IPS-20b (cell line): ENCODE measurements around the gene RASSF5.
"Not testable (repeated sequence)": the region's sequence is repeated elsewhere in the genome, so short reads cannot be mapped to it uniquely, and the experiment has no call there.

Source experiments
- H3K27ac ChIP-seq: one replicate; pipeline ENCODE4 v1.5.1; 2013; ENCODE audit warnings: low read length
- H3K27me3 ChIP-seq: 2 replicates; pipeline ENCODE4 v1.6.1; 2013; ENCODE audit warnings: mild to moderate bottlenecking, low read length, inconsistent platforms; ENCODE audit not compliant: insufficient read depth
- H3K36me3 ChIP-seq: 2 replicates; pipeline ENCODE4 v1.6.1; 2013; ENCODE audit warnings: low read depth, mild to moderate bottlenecking, inconsistent platforms, low read length, moderate library complexity; ENCODE audit not compliant: insufficient read depth
- H3K4me1 ChIP-seq: 2 replicates; pipeline ENCODE4 v1.6.1; 2013; ENCODE audit warnings: mild to moderate bottlenecking, control low read depth, inconsistent platforms, low read length, moderate library complexity; ENCODE audit not compliant: insufficient read depth
- H3K4me3 ChIP-seq: 2 replicates; pipeline ENCODE4 v1.5.1; 2013; ENCODE audit warnings: mild to moderate bottlenecking, low read length, inconsistent platforms
- H3K9ac ChIP-seq: 2 replicates; pipeline ENCODE4 v1.6.1; 2013; ENCODE audit warnings: low read depth, mild to moderate bottlenecking, inconsistent platforms, low read length, moderate library complexity
- H3K9me3 ChIP-seq: 2 replicates; pipeline ENCODE4 v1.6.1; 2013; ENCODE audit warnings: mild to moderate bottlenecking, low read depth, low read length, inconsistent platforms; ENCODE audit not compliant: insufficient read depth

The RASSF5 gene

GRCh38 chr1:206604861-206605260 is 97.5 kb downstream of the RASSF5 start:
- H3K27ac ChIP-seq, result no peak overlapping the region
- no peak overlapping the region for H3K9ac ChIP-seq
- no peaks in the 10 kb centered on the region for H3K9me3 ChIP-seq
- no peak overlapping the region for H3K4me3 ChIP-seq
- H3K4me1 ChIP-seq, result no peaks in the 10 kb centered on the region
- peaks cover 46% of the 10 kb centered on the region for H3K36me3 ChIP-seq
- no peaks in the 10 kb centered on the region for H3K27me3 ChIP-seq

GRCh38 chr1:206606867-206607266 is 99.5 kb downstream of the RASSF5 start:
- Histone ChIP-seq H3K27ac (no peak overlapping the region), H3K9ac (no peak overlapping the region), H3K4me1 (peaks cover 4% of the 10 kb centered on the region; the same call in 1 of the 2 replicates), H3K9me3 (no peaks in the 10 kb centered on the region), H3K4me3 (no peak overlapping the region), H3K27me3 (no peaks in the 10 kb centered on the region), H3K36me3 (peaks cover 42% of the 10 kb centered on the region)

GRCh38 chr1:206608108-206608698 is 100.9 kb downstream of the RASSF5 start:
- Histone ChIP-seq H3K36me3 (peaks cover 29% of the 10 kb centered on the region; the same call in 1 of the 2 replicates), H3K27me3 (no peaks in the 10 kb centered on the region), H3K9ac (no peak overlapping the region), H3K9me3 (no peaks in the 10 kb centered on the region), H3K27ac (no peak overlapping the region), H3K4me1 (peaks cover 4% of the 10 kb centered on the region; the same call in 1 of the 2 replicates), H3K4me3 (no peak overlapping the region)

- Histone ChIP-seq H3K9ac (no peak overlapping the region), H3K27ac (no peak overlapping the region), H3K4me3 (no peak overlapping the region), H3K4me1 (peaks cover 4% of the 10 kb centered on the region; the same call in 1 of the 2 replicates), H3K27me3 (no peaks in the 10 kb centered on the region), H3K9me3 (no peaks in the 10 kb centered on the region), H3K36me3 (peaks cover 20% of the 10 kb centered on the region; the same call in 1 of the 2 replicates)
These were observed 102.1 kb downstream of the RASSF5 start for GRCh38 chr1:206609229-206609991.

GRCh38 chr1:206612129-206612876 is 105.0 kb downstream of the RASSF5 start, which contains the start of gene EIF2D:
Gene EIF2D, minus strand, starts transcription at chr1:206612465. Its CDS starts 123 bp downstream, at chr1:206612342.
- Histone ChIP-seq H3K4me1 (peaks cover 4% of the 10 kb centered on the region; the same call in 1 of the 2 replicates), H3K27ac (peak within 1 kb of the TSS; percentile 50), H3K36me3 (peaks cover 9% of the 10 kb centered on the region; the same call in 1 of the 2 replicates), H3K9ac (peak within 1 kb of the TSS; percentile 92), H3K9me3 (no peaks in the 10 kb centered on the region), H3K4me3 (peak within 1 kb of the TSS; percentile 86), H3K27me3 (no peaks in the 10 kb centered on the region)

GRCh38 chr1:206626396-206626795 is 119.1 kb downstream of the RASSF5 start:
- H3K9ac ChIP-seq, H3K27me3 ChIP-seq, H3K4me1 ChIP-seq, H3K36me3 ChIP-seq, H3K9me3 ChIP-seq, H3K27ac ChIP-seq, H3K4me3 ChIP-seq: not testable (repeated sequence)

GRCh38 chr1:206628916-206629315 is 121.6 kb downstream of the RASSF5 start:
- Histone ChIP-seq H3K27me3 (no peaks in the 10 kb centered on the region), H3K36me3 (no peaks in the 10 kb centered on the region), H3K9ac (no peak overlapping the region), H3K4me1 (peaks cover 6% of the 10 kb centered on the region; the same call in 1 of the 2 replicates), H3K9me3 (no peaks in the 10 kb centered on the region; the same call in 1 of the 2 replicates), H3K4me3 (no peak overlapping the region), H3K27ac (no peak overlapping the region)

- Histone ChIP-seq H3K27ac (no peak overlapping the region), H3K4me3 (no peak overlapping the region), H3K36me3 (no peaks in the 10 kb centered on the region), H3K9ac (no peak overlapping the region), H3K4me1 (peaks cover 11% of the 10 kb centered on the region; the same call in 1 of the 2 replicates), H3K27me3 (peaks cover 11% of the 10 kb centered on the region), H3K9me3 (no peaks in the 10 kb centered on the region; the same call in 1 of the 2 replicates)
These were observed 123.8 kb downstream of the RASSF5 start for GRCh38 chr1:206631085-206631509.

- Histone ChIP-seq H3K4me3 (no peak overlapping the region), H3K4me1 (peaks cover 18% of the 10 kb centered on the region; the same call in 1 of the 2 replicates), H3K9ac (no peak overlapping the region), H3K27ac (no peak overlapping the region), H3K36me3 (no peaks in the 10 kb centered on the region), H3K27me3 (peaks cover 22% of the 10 kb centered on the region), H3K9me3 (no peaks in the 10 kb centered on the region)
These were observed 126.4 kb downstream of the RASSF5 start for GRCh38 chr1:206633708-206634121.

- H3K4me3 ChIP-seq, result peak overlapping the region; percentile 77
- H3K4me1 ChIP-seq, result peaks cover 18% of the 10 kb centered on the region; the same call in 1 of the 2 replicates
- peaks cover 22% of the 10 kb centered on the region for H3K27me3 ChIP-seq
- H3K27ac ChIP-seq, result no peak overlapping the region
- H3K9me3 ChIP-seq, result no peaks in the 10 kb centered on the region
- H3K36me3 ChIP-seq, result no peaks in the 10 kb centered on the region
- peak overlapping the region; percentile 68; the same call in 1 of the 2 replicates for H3K9ac ChIP-seq
These were observed 127.2 kb downstream of the RASSF5 start for GRCh38 chr1:206634365-206635079.
